22Rv1 (cell line): Measurements from ENCODE around the gene OGA.

ENCODE experiments used
- ZFX ChIP-seq: fragments of 450-650 bp; IDR thresholded peaks from 2 replicates; pipeline ENCODE4 v1.6.1; 2017; ENCODE audit warnings: antibody characterized with exemption, borderline replicate concordance
- TF ChIP-seq, protein P1 (sequence below): fragments of 450-650 bp; IDR thresholded peaks from 2 replicates; pipeline ENCODE4 v1.5.1; 2017; ENCODE audit warnings: mild to moderate bottlenecking

- TF ChIP-seq, protein P1, sequence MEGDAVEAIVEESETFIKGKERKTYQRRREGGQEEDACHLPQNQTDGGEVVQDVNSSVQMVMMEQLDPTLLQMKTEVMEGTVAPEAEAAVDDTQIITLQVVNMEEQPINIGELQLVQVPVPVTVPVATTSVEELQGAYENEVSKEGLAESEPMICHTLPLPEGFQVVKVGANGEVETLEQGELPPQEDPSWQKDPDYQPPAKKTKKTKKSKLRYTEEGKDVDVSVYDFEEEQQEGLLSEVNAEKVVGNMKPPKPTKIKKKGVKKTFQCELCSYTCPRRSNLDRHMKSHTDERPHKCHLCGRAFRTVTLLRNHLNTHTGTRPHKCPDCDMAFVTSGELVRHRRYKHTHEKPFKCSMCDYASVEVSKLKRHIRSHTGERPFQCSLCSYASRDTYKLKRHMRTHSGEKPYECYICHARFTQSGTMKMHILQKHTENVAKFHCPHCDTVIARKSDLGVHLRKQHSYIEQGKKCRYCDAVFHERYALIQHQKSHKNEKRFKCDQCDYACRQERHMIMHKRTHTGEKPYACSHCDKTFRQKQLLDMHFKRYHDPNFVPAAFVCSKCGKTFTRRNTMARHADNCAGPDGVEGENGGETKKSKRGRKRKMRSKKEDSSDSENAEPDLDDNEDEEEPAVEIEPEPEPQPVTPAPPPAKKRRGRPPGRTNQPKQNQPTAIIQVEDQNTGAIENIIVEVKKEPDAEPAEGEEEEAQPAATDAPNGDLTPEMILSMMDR, result no peak
- TF ChIP-seq ZFX, result no peak
These were observed 30.7 kb upstream of the OGA start for GRCh38 chr10:101848894-101849351.
